ENCODE data around the gene TFDP1. TPM values are rescaled to one million over a fixed set of nuclear protein-coding genes. Genes with fewer than 3 reads are reported as not detected.

Gene TFDP1
- total RNA-seq, 1 donor: 83.8 TPM

GRCh38 chr13:113567681-113568080, 16.9 kb upstream of the TFDP1 start:
- no peak overlapping the region for H3K4me3 ChIP-seq (ENCODE audit: low read depth, low read length)
- TF ChIP-seq CTCF (IDR thresholded peaks at IDR 0.05; ENCODE audit: insufficient read depth, low read depth, low read length): no peak
- DNase-seq (ENCODE audit: low read depth): no peak

- H3K4me3 ChIP-seq (ENCODE audit: low read depth, low read length): no peak overlapping the region
- no peak for DNase-seq (ENCODE audit: low read depth)
- TF ChIP-seq CTCF (IDR thresholded peaks at IDR 0.05; ENCODE audit: insufficient read depth, low read depth, low read length): no peak
Observed at GRCh38 chr13:113573065-113573464, 11.5 kb upstream of the TFDP1 start.

GRCh38 chr13:113576597-113576996, 8.0 kb upstream of the TFDP1 start:
- no peak overlapping the region for H3K4me3 ChIP-seq (ENCODE audit: low read depth, low read length)
- DNase-seq (ENCODE audit: low read depth): no peak
- TF ChIP-seq CTCF (IDR thresholded peaks at IDR 0.05; ENCODE audit: insufficient read depth, low read depth, low read length): no peak

GRCh38 chr13:113577881-113578435, 6.6 kb upstream of the TFDP1 start:
- no peak for DNase-seq (ENCODE audit: low read depth)
- no peak overlapping the region for H3K4me3 ChIP-seq (ENCODE audit: low read depth, low read length)
- TF ChIP-seq CTCF (IDR thresholded peaks at IDR 0.05; ENCODE audit: insufficient read depth, low read depth, low read length): no peak

GRCh38 chr13:113579686-113580085, 4.9 kb upstream of the TFDP1 start:
- no peak for TF ChIP-seq CTCF (IDR thresholded peaks at IDR 0.05; ENCODE audit: insufficient read depth, low read depth, low read length)
- no peak overlapping the region for H3K4me3 ChIP-seq (ENCODE audit: low read depth, low read length)
- DNase-seq (ENCODE audit: low read depth): no peak

GRCh38 chr13:113581871-113582270, 2.7 kb upstream of the TFDP1 start:
- no peak overlapping the region for H3K4me3 ChIP-seq (ENCODE audit: low read depth, low read length)
- no peak for TF ChIP-seq CTCF (IDR thresholded peaks at IDR 0.05; ENCODE audit: insufficient read depth, low read depth, low read length)
- DNase-seq (ENCODE audit: low read depth): no peak

All from fibroblast of villous mesenchyme (primary cell).